ENCODE data around the gene LIMA1.

The LIMA1 gene

GRCh38 chr12:50215033-50215432 is 68.3 kb downstream of the LIMA1 start:
- no peak for DNase-seq

- no peak for DNase-seq
Observed at GRCh38 chr12:50214018-50214417, 69.3 kb downstream of the LIMA1 start.

GRCh38 chr12:50213439-50213838 is 69.9 kb downstream of the LIMA1 start:
- no peak for DNase-seq

- no peak for DNase-seq
Observed at GRCh38 chr12:50212071-50212467, 71.3 kb downstream of the LIMA1 start.

GRCh38 chr12:50211392-50212070 is 71.8 kb downstream of the LIMA1 start:
- no peak for DNase-seq

- DNase-seq = no peak
Observed at GRCh38 chr12:50207424-50207823, 75.9 kb downstream of the LIMA1 start.

- DNase-seq = no peak
Observed at GRCh38 chr12:50205648-50206047, 77.7 kb downstream of the LIMA1 start.

GRCh38 chr12:50203691-50204090 is 79.6 kb downstream of the LIMA1 start:
- no peak for DNase-seq

- no peak for DNase-seq
Observed at GRCh38 chr12:50201987-50202521, 81.3 kb downstream of the LIMA1 start.

GRCh38 chr12:50200552-50201273 is 82.6 kb downstream of the LIMA1 start:
- no peak for DNase-seq

- no peak for DNase-seq
Observed at GRCh38 chr12:50198829-50199228, 84.5 kb downstream of the LIMA1 start.

GRCh38 chr12:50197297-50197727 is 86.0 kb downstream of the LIMA1 start:
- no peak for DNase-seq

- DNase-seq = no peak
Observed at GRCh38 chr12:50196537-50196936, 86.8 kb downstream of the LIMA1 start.

- DNase-seq = no peak
Observed at GRCh38 chr12:50195832-50196231, 87.5 kb downstream of the LIMA1 start.

- DNase-seq = no peak
Observed at GRCh38 chr12:50192908-50193307, 90.4 kb downstream of the LIMA1 start.

- no peak for DNase-seq
Observed at GRCh38 chr12:50192236-50192635, 91.1 kb downstream of the LIMA1 start.

- no peak for DNase-seq
Observed at GRCh38 chr12:50190859-50191258, 92.5 kb downstream of the LIMA1 start.

GRCh38 chr12:50188875-50189575 is 94.3 kb downstream of the LIMA1 start:
- DNase-seq = no peak

- DNase-seq = no peak
Observed at GRCh38 chr12:50188241-50188781, 95.0 kb downstream of the LIMA1 start.

- no peak for DNase-seq
Observed at GRCh38 chr12:50187084-50187900, 96.0 kb downstream of the LIMA1 start.

GRCh38 chr12:50186681-50187080 is 96.6 kb downstream of the LIMA1 start:
- no peak for DNase-seq

GRCh38 chr12:50185970-50186663 is 97.2 kb downstream of the LIMA1 start:
- DNase-seq = no peak
